K562 (cell line): ENCODE measurements around the gene TMEM214. TPM values are rescaled to one million over a fixed set of nuclear protein-coding genes. Genes with fewer than 3 reads are reported as not detected.

Source experiments
- ELF1 ChIP-seq: fragments of 200-800 bp; sonication (Bioruptor generic); IDR thresholded peaks from 2 replicates; pipeline ENCODE4 v1.6.1; 2016; ENCODE audit warnings: missing genetic modification characterization, missing compliant biosample characterization
- ESRRA ChIP-seq: fragments of 450-650 bp; IDR thresholded peaks from 2 replicates; pipeline ENCODE4 v1.6.1; 2014; ENCODE audit warnings: low read depth, mild to moderate bottlenecking, moderate library complexity, borderline replicate concordance
- GABPA ChIP-seq: fragments of 200-800 bp; sonication (Bioruptor generic); conservative IDR thresholded peaks from 2 replicates; pipeline ENCODE4 v1.6.1; 2016; ENCODE audit warnings: low read depth, missing genetic modification characterization, missing compliant biosample characterization
- HBP1 ChIP-seq: fragments of 450-650 bp; formaldehyde crosslinking; IDR thresholded peaks from 2 replicates; pipeline ENCODE4 v1.4.0; 2022; ENCODE audit warnings: missing genetic modification characterization
- HMG20A ChIP-seq: fragments of 450-650 bp; formaldehyde crosslinking; conservative IDR thresholded peaks from 2 replicates; pipeline ENCODE4 v1.4.0; 2020; ENCODE audit warnings: mild to moderate bottlenecking, mixed read lengths
- KLF13 ChIP-seq: fragments of 450-650 bp; IDR thresholded peaks from 2 replicates; pipeline ENCODE4 v1.6.1; 2016; ENCODE audit warnings: missing genetic modification characterization, low read depth, mild to moderate bottlenecking, missing compliant biosample characterization, moderate library complexity, borderline replicate concordance
- L3MBTL2 ChIP-seq: fragments of 450-650 bp; IDR thresholded peaks from 2 replicates; pipeline ENCODE4 v1.6.1; 2016; ENCODE audit warnings: mild to moderate bottlenecking, moderate library complexity
- NBN ChIP-seq: fragments of 450-650 bp; IDR thresholded peaks from 2 replicates; pipeline ENCODE4 v1.6.1; 2016; ENCODE audit warnings: low read depth, mild to moderate bottlenecking
- NRF1 ChIP-seq, 2 experiments: fragments of 450-650 bp; IDR thresholded peaks in 1 of 2; conservative IDR thresholded peaks in 1 of 2; 2 replicates each; pipeline ENCODE4 v1.6.1; 2014; ENCODE audit warnings: mild to moderate bottlenecking in 2 of 2
- PCBP2 ChIP-seq: fragments of 200-400 bp; formaldehyde crosslinking; IDR thresholded peaks from 2 replicates; pipeline ENCODE4 v1.6.1; 2018; ENCODE audit warnings: low read length, low read depth, mild to moderate bottlenecking, moderate library complexity; ENCODE audit not compliant: poor library complexity, severe bottlenecking
- PML ChIP-seq: IDR thresholded peaks from 2 replicates; pipeline ENCODE4 v1.6.1; 2012; ENCODE audit warnings: low read length, inconsistent platforms
- RAD21 ChIP-seq, 2 experiments: fragments of 250-450 bp in 1 of 2; fragments of 450-650 bp in 1 of 2; sonication (Bioruptor Pico) in 1 of 2; formaldehyde crosslinking in 1 of 2; IDR thresholded peaks in 1 of 2; conservative IDR thresholded peaks in 1 of 2; 2 replicates each; pipeline versions ENCODE4 v1.4.0 to v1.8.0; 2020 to 2022; ENCODE audit warnings: mild to moderate bottlenecking in 2 of 2, moderate library complexity in 1 of 2
- RCOR1 ChIP-seq, 2 experiments: IDR thresholded peaks; 2 replicates each; pipeline ENCODE4 v1.6.1; 2012; ENCODE audit warnings: low read depth in 2 of 2, low read length in 2 of 2, borderline replicate concordance in 1 of 2, improper control_type of control experiment in 1 of 2
- TEAD1 ChIP-seq, 2 experiments: fragments of 450-650 bp in 1 of 2; sonication (generic) in 1 of 2; formaldehyde crosslinking; IDR thresholded peaks; 2 replicates each; pipeline versions ENCODE4 v1.4.0 to v1.8.0; 2020 to 2022; ENCODE audit warnings: mild to moderate bottlenecking in 2 of 2, missing genetic modification reagents in 1 of 2
- TEAD4 ChIP-seq, 2 experiments: sonication (generic) in 1 of 2; formaldehyde crosslinking in 1 of 2; IDR thresholded peaks; 2 replicates each; pipeline versions ENCODE4 v1.6.1 to v1.8.0; 2012 to 2022; ENCODE audit warnings: borderline replicate concordance in 1 of 2, inconsistent platforms in 1 of 2, low read length in 1 of 2, mild to moderate bottlenecking in 1 of 2, missing genetic modification reagents in 1 of 2
- ZC3H11A ChIP-seq: IDR thresholded peaks from 2 replicates; pipeline ENCODE4 v1.6.1; 2012; ENCODE audit warnings: low read depth, low read length, improper control_type of control experiment
- ZHX1 ChIP-seq: fragments of 150-350 bp; conservative IDR thresholded peaks from 2 replicates; pipeline ENCODE4 v1.6.1; 2014; ENCODE audit warnings: low read length
- ZNF583 ChIP-seq: fragments of 250-450 bp; sonication (Bioruptor Pico); IDR thresholded peaks from 2 replicates; pipeline ENCODE4 v1.4.0; 2020
- ZNF584 ChIP-seq: fragments of 200-800 bp; sonication (Bioruptor generic); IDR thresholded peaks from 2 replicates; pipeline ENCODE4 v1.6.1; 2016; ENCODE audit warnings: low read depth, mild to moderate bottlenecking, missing genetic modification characterization, missing compliant biosample characterization
- polyA plus RNA-seq, 8 experiments: library from polyadenylated mRNA; depleted of rRNA in 4 of 8; stranded (reverse) in 5 of 8; unstranded in 3 of 8; fragments of >200 nt; fragmentation: Nextera tagmentation in 2 of 8; fragmentation: Illumina TruSeq in 1 of 8; extraction: Ambion mirVana in 2 of 8; extraction: Trizol in 1 of 8; gene quantifications; 2 replicates each; pipeline versions ENCODE4 v1.2.1 to v1.2.3, GENCODE V29; 2011 to 2014; ENCODE audit warnings: inconsistent platforms in 1 of 8, missing spikeins in 1 of 8
- total RNA-seq, 7 experiments: library from RNA; depleted of rRNA in 6 of 7; stranded (reverse); fragments of >200 nt in 6 of 7; fragmentation: Illumina TruSeq in 2 of 7; extraction: Trizol in 2 of 7; gene quantifications; 2 replicates each; pipeline versions ENCODE4 v1.2.1 to v1.2.3, GENCODE V29; 2011 to 2021; ENCODE audit warnings: low replicate concordance in 1 of 7
- TF ChIP-seq, protein P1 (sequence below): sonication (generic); formaldehyde crosslinking; IDR thresholded peaks from 2 replicates; pipeline ENCODE4 v1.8.1; 2023; ENCODE audit warnings: mild to moderate bottlenecking, missing genetic modification reagents

Gene TMEM214
- total and polyA plus RNA-seq, 9 of the 15 experiments (the other 6 are each of a cell fraction or from before 2014, with no cell fraction given) = 11.4 to 81.4 (median 44.1) TPM

DNA sequence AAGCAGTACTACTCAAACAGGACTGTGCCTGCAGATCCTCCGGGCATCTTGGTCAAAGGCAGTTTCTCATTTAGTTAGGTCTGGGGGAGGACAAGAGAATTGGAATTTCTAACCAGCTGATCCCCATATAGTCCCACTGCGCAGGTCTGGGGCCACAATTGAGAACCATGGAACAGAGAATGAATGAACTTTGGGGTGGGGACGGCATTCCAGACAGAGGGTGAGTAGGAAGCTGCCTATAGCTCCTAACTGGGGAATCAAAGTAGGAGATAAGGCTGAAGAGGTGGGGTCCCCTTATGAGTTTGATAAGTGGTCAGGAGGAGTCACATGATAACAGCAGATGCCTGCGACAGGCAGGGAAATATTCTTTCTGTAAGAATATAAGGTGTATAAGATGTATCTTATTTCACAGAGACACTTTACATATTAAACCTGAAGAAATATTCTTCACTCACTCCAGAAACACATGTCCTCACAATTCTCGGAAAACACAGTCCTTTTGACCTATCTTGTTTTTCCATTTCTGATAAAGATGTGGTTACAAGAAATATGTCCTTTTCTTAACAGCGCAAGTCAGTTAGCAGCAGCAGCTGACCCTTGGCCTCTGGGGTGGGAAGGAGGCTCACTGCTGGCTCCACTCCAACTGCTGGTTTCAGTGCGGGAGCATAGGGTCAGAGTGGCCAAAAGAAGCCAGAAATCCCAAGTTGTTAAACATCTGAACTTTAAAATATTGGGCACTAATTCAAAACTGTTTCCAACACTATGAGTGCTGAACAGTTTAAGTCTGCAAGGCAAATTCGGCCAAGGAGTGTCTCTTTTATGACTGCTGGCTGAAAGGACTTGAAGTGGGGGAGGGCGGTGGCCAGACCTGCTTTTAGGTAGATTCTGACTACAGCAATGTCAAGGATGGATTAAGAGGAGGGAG is 12.6 kb upstream of the TMEM214 start (continued):
- TF ChIP-seq RCOR1 (IDR thresholded peaks at IDR 0.05; ENCODE audit: borderline replicate concordance in 1 of 2, low read depth in 2 of 2, low read length in 2 of 2) (peak; percentile 83 to 88), NBN (peak; percentile 38; the same call in 1 of the 2 replicates), ZNF584 (CRISPR knock-in tag) (0 out of 2 replicates have a peak, but pooled peaks have one; percentile 68), RAD21 (CRISPR knock-in tag; conservative IDR thresholded peaks at IDR 0.05 in 1 of 2, IDR thresholded peaks at IDR 0.05 in 1 of 2) (no peak; a peak in 1 of 4 replicates), TEAD1 (CRISPR knock-in tag; IDR thresholded peaks at IDR 0.05) (peak in 1 of 2 experiments; percentile 43; a peak in 1 of 4 replicates), HMG20A (no peak), PCBP2 (no peak), GABPA (tag) (peak; percentile 58; the same call in 1 of the 2 replicates), ZC3H11A (no peak), KLF13 (tag) (no peak), ZNF583 (peak; percentile 75), ZHX1 (no peak), PML (peak; percentile 69), TEAD4 (IDR thresholded peaks at IDR 0.05; ENCODE audit: low read length) (peak; percentile 91), TEAD4 (CRISPR knock-in tag; IDR thresholded peaks at IDR 0.05; ENCODE audit: borderline replicate concordance) (no peak), NRF1 (conservative IDR thresholded peaks at IDR 0.05 in 1 of 2, IDR thresholded peaks at IDR 0.05 in 1 of 2) (peak; percentile 83 to 86), HBP1 (CRISPR knock-in tag) (0 out of 2 replicates have a peak, but pooled peaks have one; percentile 24), ELF1 (tag) (0 out of 2 replicates have a peak, but pooled peaks have one; percentile 41), ESRRA (peak; percentile 92; the same call in 1 of the 2 replicates), L3MBTL2 (peak; percentile 64)
- TF ChIP-seq, protein P1, sequence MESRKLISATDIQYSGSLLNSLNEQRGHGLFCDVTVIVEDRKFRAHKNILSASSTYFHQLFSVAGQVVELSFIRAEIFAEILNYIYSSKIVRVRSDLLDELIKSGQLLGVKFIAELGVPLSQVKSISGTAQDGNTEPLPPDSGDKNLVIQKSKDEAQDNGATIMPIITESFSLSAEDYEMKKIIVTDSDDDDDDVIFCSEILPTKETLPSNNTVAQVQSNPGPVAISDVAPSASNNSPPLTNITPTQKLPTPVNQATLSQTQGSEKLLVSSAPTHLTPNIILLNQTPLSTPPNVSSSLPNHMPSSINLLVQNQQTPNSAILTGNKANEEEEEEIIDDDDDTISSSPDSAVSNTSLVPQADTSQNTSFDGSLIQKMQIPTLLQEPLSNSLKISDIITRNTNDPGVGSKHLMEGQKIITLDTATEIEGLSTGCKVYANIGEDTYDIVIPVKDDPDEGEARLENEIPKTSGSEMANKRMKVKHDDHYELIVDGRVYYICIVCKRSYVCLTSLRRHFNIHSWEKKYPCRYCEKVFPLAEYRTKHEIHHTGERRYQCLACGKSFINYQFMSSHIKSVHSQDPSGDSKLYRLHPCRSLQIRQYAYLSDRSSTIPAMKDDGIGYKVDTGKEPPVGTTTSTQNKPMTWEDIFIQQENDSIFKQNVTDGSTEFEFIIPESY (CRISPR knock-in tag) = peak; percentile 54; the same call in 1 of the 2 replicates
